Esophagus squamous epithelium (tissue), 4 donors: ENCODE measurements around the gene CEP19.

Experiments used
- CTCF ChIP-seq, 6 experiments: fragments of 450-650 bp in 4 of 6; fragments of 200-600 bp in 2 of 6; sonication (generic) in 2 of 6; IDR thresholded peaks; one replicate each; pipeline ENCODE4 v1.5.1; 2016 to 2019; ENCODE audit warnings: antibody characterized with exemption in 6 of 6, mild to moderate bottlenecking in 4 of 6, moderate library complexity in 4 of 6
- POLR2A ChIP-seq, 4 donors: fragments of 450-650 bp; IDR thresholded peaks; one replicate each; pipeline ENCODE4 v1.6.1; 2017; ENCODE audit warnings: antibody characterized with exemption in 4 of 4, mild to moderate bottlenecking in 4 of 4, moderate library complexity in 3 of 4

DNA sequence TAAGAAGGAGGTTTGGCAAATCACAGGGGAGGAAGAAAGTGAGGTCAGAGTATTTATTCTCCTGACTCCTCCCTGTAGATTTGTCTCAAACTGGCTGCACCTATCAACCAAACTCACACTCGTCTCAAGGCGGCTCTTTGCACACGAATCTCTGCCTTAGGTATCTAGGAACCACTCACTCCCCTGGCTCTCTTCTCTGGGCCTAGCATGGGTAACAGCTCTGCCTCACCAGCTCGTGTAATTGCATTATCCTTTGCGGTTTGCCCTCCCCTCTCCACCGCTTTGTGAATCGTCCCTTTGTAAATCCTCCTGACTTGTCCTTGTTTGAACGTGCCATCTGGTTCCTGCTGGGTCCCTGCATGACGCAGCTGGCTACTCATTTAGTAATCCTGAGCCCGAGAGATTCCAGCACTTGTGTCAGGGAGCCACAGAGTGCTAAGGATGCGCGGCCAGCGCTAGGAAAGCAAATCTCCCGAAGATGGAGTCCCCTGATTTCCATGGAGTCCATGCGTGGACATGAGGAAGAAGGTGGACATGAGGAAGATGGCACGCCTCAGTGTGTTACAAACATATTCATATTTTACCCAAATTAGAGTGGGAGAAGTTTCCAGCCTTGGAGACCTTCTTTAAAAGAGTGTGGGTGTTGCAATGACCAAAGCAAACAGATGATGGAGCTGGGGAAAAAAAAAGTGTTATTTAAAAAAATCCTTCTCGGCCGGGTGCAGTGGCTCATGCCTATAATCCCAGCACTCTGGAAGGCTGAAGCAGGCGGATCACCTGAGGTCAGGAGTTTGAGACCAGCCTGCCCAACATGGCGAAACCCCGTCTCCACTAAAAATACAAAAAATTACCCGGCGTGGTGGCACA lies 45.8 kb downstream of the CEP19 start:
- TF ChIP-seq CTCF (IDR thresholded peaks at IDR 0.05): no peak
- TF ChIP-seq POLR2A (IDR thresholded peaks at IDR 0.05): no peak
